GM18526 (cell line): ENCODE data around the gene PIEZO2.

ENCODE experiments used
- POLR2A ChIP-seq: IDR thresholded peaks from 3 replicates; pipeline ENCODE4 v1.6.1; 2011; ENCODE audit not compliant: insufficient read length; ENCODE audit errors: extremely low read depth

The PIEZO2 gene

GRCh38 chr18:10928011-10928771, 221.2 kb downstream of the PIEZO2 start:
- no peak for TF ChIP-seq POLR2A

- TF ChIP-seq POLR2A = no peak
Measured at GRCh38 chr18:10927286-10927992, 221.9 kb downstream of the PIEZO2 start.

- no peak for TF ChIP-seq POLR2A
Measured at GRCh38 chr18:10926621-10927161, 222.7 kb downstream of the PIEZO2 start.

- TF ChIP-seq POLR2A = no peak
Measured at GRCh38 chr18:10924290-10924689, 225.1 kb downstream of the PIEZO2 start.

GRCh38 chr18:10923551-10924070, 225.8 kb downstream of the PIEZO2 start:
- TF ChIP-seq POLR2A = no peak

- no peak for TF ChIP-seq POLR2A
Measured at GRCh38 chr18:10923141-10923540, 226.2 kb downstream of the PIEZO2 start.

GRCh38 chr18:10919851-10920250, 229.5 kb downstream of the PIEZO2 start:
- no peak for TF ChIP-seq POLR2A

GRCh38 chr18:10916865-10917264, 232.5 kb downstream of the PIEZO2 start:
- no peak for TF ChIP-seq POLR2A

GRCh38 chr18:10916387-10916786, 233.0 kb downstream of the PIEZO2 start:
- TF ChIP-seq POLR2A = no peak

- TF ChIP-seq POLR2A = no peak
Measured at GRCh38 chr18:10913919-10914318, 235.4 kb downstream of the PIEZO2 start.

GRCh38 chr18:10912790-10913545, 236.4 kb downstream of the PIEZO2 start:
- no peak for TF ChIP-seq POLR2A

GRCh38 chr18:10909724-10910123, 239.6 kb downstream of the PIEZO2 start:
- no peak for TF ChIP-seq POLR2A

GRCh38 chr18:10908760-10909159, 240.6 kb downstream of the PIEZO2 start:
- no peak for TF ChIP-seq POLR2A

GRCh38 chr18:10907749-10908148, 241.6 kb downstream of the PIEZO2 start:
- no peak for TF ChIP-seq POLR2A

- TF ChIP-seq POLR2A = no peak
Measured at GRCh38 chr18:10901329-10901728, 248.0 kb downstream of the PIEZO2 start.
